LNCaP clone FGC (cell line): ENCODE measurements around the gene ZNF689.

Source experiments
- DNase-seq: peaks from one replicate; pipeline ENCODE4 v3.0.0-alpha.2; 2011; ENCODE audit warnings: low read depth
- H3K4me3 ChIP-seq: 2 replicates; pipeline ENCODE4 v1.5.1; 2011; ENCODE audit warnings: mild to moderate bottlenecking, low read depth, low read length, control low read depth
- TF ChIP-seq, protein P1 (sequence below): IDR thresholded peaks from 2 replicates; pipeline ENCODE4 v1.5.1; 2012; ENCODE audit warnings: mild to moderate bottlenecking; ENCODE audit not compliant: control insufficient read depth, insufficient read depth; ENCODE audit errors: extremely low read depth

The ZNF689 gene

GRCh38 chr16:30569281-30569680, 40.9 kb downstream of the ZNF689 start:
- TF ChIP-seq, protein P1, sequence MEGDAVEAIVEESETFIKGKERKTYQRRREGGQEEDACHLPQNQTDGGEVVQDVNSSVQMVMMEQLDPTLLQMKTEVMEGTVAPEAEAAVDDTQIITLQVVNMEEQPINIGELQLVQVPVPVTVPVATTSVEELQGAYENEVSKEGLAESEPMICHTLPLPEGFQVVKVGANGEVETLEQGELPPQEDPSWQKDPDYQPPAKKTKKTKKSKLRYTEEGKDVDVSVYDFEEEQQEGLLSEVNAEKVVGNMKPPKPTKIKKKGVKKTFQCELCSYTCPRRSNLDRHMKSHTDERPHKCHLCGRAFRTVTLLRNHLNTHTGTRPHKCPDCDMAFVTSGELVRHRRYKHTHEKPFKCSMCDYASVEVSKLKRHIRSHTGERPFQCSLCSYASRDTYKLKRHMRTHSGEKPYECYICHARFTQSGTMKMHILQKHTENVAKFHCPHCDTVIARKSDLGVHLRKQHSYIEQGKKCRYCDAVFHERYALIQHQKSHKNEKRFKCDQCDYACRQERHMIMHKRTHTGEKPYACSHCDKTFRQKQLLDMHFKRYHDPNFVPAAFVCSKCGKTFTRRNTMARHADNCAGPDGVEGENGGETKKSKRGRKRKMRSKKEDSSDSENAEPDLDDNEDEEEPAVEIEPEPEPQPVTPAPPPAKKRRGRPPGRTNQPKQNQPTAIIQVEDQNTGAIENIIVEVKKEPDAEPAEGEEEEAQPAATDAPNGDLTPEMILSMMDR: no peak
- H3K4me3 ChIP-seq: no peak overlapping the region
- DNase-seq: no peak

- DNase-seq: no peak
- TF ChIP-seq, protein P1: no peak
- H3K4me3 ChIP-seq: no peak overlapping the region
Observed at GRCh38 chr16:30567991-30568638, 42.1 kb downstream of the ZNF689 start.

DNA sequence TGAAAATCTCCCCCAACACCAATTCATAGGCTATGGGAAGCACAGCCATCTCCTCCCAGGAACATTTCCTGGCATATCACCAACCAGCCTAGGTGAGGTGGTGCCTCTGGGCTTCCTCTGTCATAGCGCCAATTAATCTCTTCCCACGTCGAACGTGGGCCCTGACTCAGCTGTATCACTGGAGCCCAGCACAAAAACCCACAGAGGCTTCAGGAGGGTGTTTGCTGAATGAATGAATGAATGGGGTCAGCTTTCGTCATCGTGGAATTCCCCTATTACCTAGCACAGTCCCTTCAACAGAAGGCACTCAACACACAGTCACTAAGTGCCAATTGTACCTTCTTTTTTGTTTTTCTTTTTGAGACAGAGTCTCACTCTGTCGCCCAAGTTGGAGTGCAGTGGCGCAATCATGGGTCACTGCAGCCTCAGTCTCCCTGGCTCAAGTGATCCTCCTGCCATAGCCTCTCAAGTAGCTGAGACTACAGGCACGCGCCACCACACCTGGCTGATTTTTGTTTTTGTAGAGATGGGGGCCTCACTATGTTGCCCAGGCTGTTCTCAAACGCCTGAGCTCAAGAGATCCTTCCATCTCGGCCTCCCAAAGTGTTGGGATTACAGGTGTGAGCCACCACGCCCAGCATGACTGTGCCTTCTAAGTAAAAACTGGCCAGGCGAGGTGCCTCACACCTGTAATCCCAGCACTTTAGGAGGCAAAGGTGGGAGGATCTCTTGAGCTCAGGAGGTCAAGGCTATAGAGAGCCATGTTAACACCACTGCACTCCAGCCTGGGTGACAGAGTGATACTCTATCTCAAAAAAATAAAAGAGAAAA, 42.8 kb downstream of the ZNF689 start:
- DNase-seq: no peak
- no peak overlapping the region for H3K4me3 ChIP-seq
- TF ChIP-seq, protein P1: no peak

DNA sequence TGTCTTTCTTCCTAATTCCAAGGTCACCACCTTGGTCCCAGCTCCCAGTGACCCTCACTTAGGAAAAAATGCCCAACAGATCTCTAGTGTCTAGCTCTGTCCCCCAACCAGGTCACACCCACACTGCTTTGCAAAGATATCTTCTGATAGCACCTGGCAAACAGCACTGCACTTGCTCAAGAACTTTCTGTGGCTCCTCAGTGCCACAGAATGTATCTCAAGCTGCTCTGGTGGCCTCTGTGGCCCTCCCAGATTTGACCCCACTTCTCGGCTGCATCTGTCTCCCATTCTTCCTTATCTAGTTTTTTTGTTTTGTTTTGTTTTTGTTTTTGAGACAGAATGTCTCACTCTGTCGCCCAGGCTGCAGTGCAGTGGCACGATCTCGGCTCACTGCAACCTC, 43.7 kb downstream of the ZNF689 start:
- TF ChIP-seq, protein P1: no peak
- no peak overlapping the region for H3K4me3 ChIP-seq
- DNase-seq: no peak

- H3K4me3 ChIP-seq: no peak overlapping the region
- DNase-seq: no peak
- TF ChIP-seq, protein P1: no peak
Observed at GRCh38 chr16:30565984-30566383, 44.2 kb downstream of the ZNF689 start.

GRCh38 chr16:30565526-30565925, 44.7 kb downstream of the ZNF689 start:
- H3K4me3 ChIP-seq: no peak overlapping the region
- no peak for DNase-seq
- TF ChIP-seq, protein P1: no peak
